ENCODE data around the gene CA4. TPM values are rescaled to one million over a fixed set of nuclear protein-coding genes. Genes with fewer than 3 reads are reported as not detected.
"Not testable (repeated sequence)": the region's sequence is repeated elsewhere in the genome, so short reads cannot be mapped to it uniquely, and the experiment has no call there.

CA4 gene
- total and polyA plus RNA-seq, 4 experiments from 2014 or later, result not detected

DNA sequence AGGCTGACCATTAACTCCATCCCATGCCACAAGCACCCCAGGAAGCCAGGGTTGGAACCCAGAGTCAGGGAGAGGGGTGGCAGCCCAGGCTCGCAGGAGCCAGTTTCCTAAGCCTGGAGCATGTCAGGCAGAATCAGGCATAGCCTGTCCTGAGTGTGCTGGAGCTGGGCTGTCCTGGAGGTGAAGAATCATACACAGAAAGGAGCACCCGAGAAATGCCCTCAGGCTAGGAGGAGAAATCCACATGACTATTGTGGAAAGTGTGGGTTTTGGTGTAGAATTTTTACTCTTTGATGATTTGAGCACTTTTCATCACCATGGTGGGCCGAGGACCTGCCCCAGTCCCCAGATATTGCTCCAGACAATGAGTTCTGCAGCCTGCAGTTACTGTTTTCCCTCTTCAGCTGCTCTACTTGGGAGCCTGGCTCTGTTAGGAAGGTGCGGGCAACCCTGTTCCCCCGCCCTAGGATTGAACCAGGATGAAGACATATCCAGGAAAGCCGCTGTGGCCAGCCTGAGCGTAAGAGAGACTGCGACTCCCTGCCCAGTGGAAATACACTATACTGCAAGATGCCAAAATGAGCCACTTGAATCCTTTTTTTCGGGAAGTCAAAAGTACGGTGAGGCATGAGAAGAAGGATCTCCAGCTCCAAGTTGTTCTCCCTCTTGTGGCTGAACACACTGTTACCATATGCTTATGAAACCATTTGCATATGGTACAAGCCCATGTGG is 42.1 kb upstream of the CA4 start:
- DNase-seq, result no peak
- H3K27ac ChIP-seq (ENCODE audit: low read depth, low read length), result no peak overlapping the region
- no peaks in the 10 kb centered on the region for H3K36me3 ChIP-seq (ENCODE audit: insufficient read depth, low read length)
- Mint-ChIP-seq H3K9me3 (no peaks in the 10 kb centered on the region), H3K4me1 (peaks cover 0 to 2% (median 1%) of the 10 kb centered on the region in 4 donors), H3K4me3 (no peak overlapping the region), H3K27ac (no peak overlapping the region), H3K27me3 (peaks cover 16 to 25% of the 10 kb centered on the region in 2 donors), H3K36me3 (no peaks in the 10 kb centered on the region)
- H3K4me1 ChIP-seq (ENCODE audit: insufficient read depth, low read length), result no peaks in the 10 kb centered on the region
- H3K4me3 ChIP-seq (ENCODE audit: low read length in 2 of 2), result no peak overlapping the region
- H3K9me3 ChIP-seq (ENCODE audit: control insufficient read depth in 1 of 2, low read length in 2 of 2), result no peaks in the 10 kb centered on the region
- no peaks in the 10 kb centered on the region for H3K27me3 ChIP-seq (ENCODE audit: insufficient read depth, low read length)
- intact Hi-C loops (cut with micrococcal nuclease), result loop anchor here (10.0 kb wide), 1 partner anchor 193 kb away; no protein-coding TSS in a partner anchor
- ChIA-PET POLR2A (ENCODE audit: partially characterized antibody) (no interaction called here), CTCF (ENCODE audit: partially characterized antibody) (no interaction called here)

DNA sequence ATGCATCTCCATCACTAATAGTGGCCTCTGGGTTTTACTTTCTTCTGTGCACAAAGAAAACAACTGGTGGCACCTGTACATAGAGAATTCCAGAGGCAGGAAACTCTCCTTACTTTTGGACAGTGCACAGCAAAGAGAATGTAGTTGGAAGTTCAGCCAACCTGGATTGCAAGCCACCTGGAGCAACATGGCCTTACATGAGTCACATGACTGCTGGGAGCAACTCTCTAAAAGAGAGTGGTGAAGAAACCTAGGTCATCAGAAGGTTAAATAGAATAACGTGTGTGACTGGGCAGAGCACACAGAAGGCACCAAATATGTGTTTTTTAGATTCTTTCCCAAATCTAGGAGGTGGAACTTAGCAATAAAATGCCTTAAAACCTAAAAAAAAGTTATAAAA is 41.5 kb upstream of the CA4 start:
- POLR2A ChIA-PET (ENCODE audit: partially characterized antibody), result not testable (repeated sequence)

DNA sequence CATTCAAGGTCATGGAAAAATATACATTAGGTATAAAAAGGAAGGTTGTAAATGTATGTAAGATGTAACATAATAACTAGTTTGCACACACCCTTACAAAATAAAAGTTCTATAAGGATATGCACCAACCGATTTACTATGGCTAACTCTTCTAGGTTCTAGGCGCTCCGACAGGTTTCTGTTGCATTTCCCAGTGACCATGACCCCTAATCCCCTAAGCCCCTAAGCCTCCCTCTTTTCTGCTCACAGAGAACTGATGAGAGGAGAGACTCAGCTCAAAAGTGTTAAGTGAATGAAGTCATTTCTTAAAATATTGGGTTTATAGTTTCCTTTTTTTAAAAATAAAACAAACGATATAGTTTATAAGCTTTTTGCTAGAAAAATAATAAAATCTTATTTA is 41.1 kb upstream of the CA4 start:
- Histone ChIP-seq H3K27ac (ENCODE audit: low read depth, low read length) (no peak overlapping the region), H3K4me3 (ENCODE audit: low read length in 2 of 2) (no peak overlapping the region), H3K9me3 (ENCODE audit: control insufficient read depth in 1 of 2, low read length in 2 of 2) (no peaks in the 10 kb centered on the region), H3K4me1 (ENCODE audit: insufficient read depth, low read length) (no peaks in the 10 kb centered on the region), H3K36me3 (ENCODE audit: insufficient read depth, low read length) (no peaks in the 10 kb centered on the region), H3K27me3 (ENCODE audit: insufficient read depth, low read length) (no peaks in the 10 kb centered on the region)
- Mint-ChIP-seq H3K36me3 (no peaks in the 10 kb centered on the region), H3K27me3 (peaks cover 16 to 21% of the 10 kb centered on the region in 2 donors), H3K4me3 (no peak overlapping the region), H3K9me3 (no peaks in the 10 kb centered on the region), H3K4me1 (no peaks in the 10 kb centered on the region), H3K27ac (no peak overlapping the region)
- ChIA-PET POLR2A (ENCODE audit: partially characterized antibody) (no interaction called here), CTCF (ENCODE audit: partially characterized antibody) (interaction anchor here (0.9 kb wide), 1 partner anchor 461 kb away, joined by 4 read pairs; no protein-coding TSS in a partner anchor)
- intact Hi-C loops (cut with micrococcal nuclease), result loop anchor here (10.0 kb wide), 1 partner anchor 194 kb away; no protein-coding TSS in a partner anchor
- no peak for DNase-seq

More for the DNA sequence above, 41.5 kb upstream of the CA4 start:
- H3K9me3 Mint-ChIP-seq; H3K36me3 ChIP-seq (ENCODE audit: insufficient read depth, low read length); H3K27me3 ChIP-seq (ENCODE audit: insufficient read depth, low read length); H3K4me1 ChIP-seq (ENCODE audit: insufficient read depth, low read length); DNase-seq; H3K4me3 Mint-ChIP-seq; H3K27ac Mint-ChIP-seq; H3K4me1 Mint-ChIP-seq; H3K36me3 Mint-ChIP-seq; H3K9me3 ChIP-seq (ENCODE audit: control insufficient read depth in 1 of 2, low read length in 2 of 2); H3K27ac ChIP-seq (ENCODE audit: low read depth, low read length); H3K4me3 ChIP-seq (ENCODE audit: low read length in 2 of 2): not testable (repeated sequence)
- peaks cover 16 to 23% of the 10 kb centered on the region in 2 donors for H3K27me3 Mint-ChIP-seq
- intact Hi-C loops (cut with micrococcal nuclease), result loop anchor here (10.0 kb wide), 1 partner anchor 194 kb away; no protein-coding TSS in a partner anchor
- CTCF ChIA-PET (ENCODE audit: partially characterized antibody), result interaction anchor here (0.9 kb wide), 1 partner anchor 461 kb away, joined by 4 read pairs; no protein-coding TSS in a partner anchor

DNA sequence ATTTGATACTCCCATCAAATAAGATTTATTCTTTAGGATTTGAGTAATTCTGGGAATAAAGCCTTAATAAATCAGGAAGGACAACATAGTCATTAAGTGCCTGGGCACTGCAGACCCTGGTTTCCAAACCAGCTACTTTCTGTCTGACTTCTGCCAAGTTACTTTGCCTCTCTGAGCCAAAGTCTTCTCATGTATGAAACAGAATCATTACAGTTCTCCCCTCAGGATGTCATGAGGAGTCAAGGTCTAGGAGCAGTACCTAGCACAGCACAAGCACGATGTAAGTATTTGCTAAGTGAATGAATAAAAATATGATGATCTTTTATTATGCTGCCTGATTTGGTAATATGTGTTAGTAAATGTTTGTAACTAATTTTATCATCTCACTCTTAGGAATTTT is 40.6 kb upstream of the CA4 start:
- Histone ChIP-seq H3K36me3 (ENCODE audit: insufficient read depth, low read length) (no peaks in the 10 kb centered on the region), H3K4me1 (ENCODE audit: insufficient read depth, low read length) (no peaks in the 10 kb centered on the region), H3K4me3 (ENCODE audit: low read length in 2 of 2) (no peak overlapping the region), H3K9me3 (ENCODE audit: control insufficient read depth in 1 of 2, low read length in 2 of 2) (no peaks in the 10 kb centered on the region), H3K27me3 (ENCODE audit: insufficient read depth, low read length) (no peaks in the 10 kb centered on the region), H3K27ac (ENCODE audit: low read depth, low read length) (no peak overlapping the region)
- intact Hi-C loops (cut with micrococcal nuclease), result loop anchor here (10.0 kb wide), 1 partner anchor 194 kb away; no protein-coding TSS in a partner anchor
- no peak overlapping the region for H3K4me3 Mint-ChIP-seq
- H3K36me3 Mint-ChIP-seq, result no peaks in the 10 kb centered on the region
- CTCF ChIA-PET (ENCODE audit: partially characterized antibody), result interaction anchor here (0.9 kb wide), 1 partner anchor 461 kb away, joined by 4 read pairs; no protein-coding TSS in a partner anchor
- no peaks in the 10 kb centered on the region for H3K9me3 Mint-ChIP-seq
- no peak overlapping the region for H3K27ac Mint-ChIP-seq
- DNase-seq, result no peak
- POLR2A ChIA-PET (ENCODE audit: partially characterized antibody), result no interaction called here
- H3K4me1 Mint-ChIP-seq, result no peaks in the 10 kb centered on the region
- peaks cover 12 to 21% of the 10 kb centered on the region in 2 donors for H3K27me3 Mint-ChIP-seq

DNA sequence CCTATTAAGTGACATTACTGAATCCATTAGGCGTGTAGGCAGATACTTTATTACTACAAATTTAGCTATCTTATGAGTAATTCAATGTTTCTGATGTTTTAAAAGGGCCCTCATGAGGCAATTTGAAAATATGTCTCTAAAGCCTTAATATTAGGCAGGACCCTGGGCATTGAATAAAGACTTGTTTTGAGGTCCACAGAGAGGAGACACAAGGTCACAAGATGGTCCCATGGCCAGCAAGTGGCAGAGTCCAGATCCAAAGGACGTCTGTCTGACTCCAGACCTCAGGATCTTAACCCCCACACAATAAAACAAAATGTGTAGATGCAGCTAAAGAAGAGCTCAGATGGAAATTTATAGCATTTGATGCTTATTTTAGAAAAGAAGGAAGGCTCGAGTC is 39.2 kb upstream of the CA4 start:
- Mint-ChIP-seq H3K27me3 (peaks cover 10 to 21% of the 10 kb centered on the region in 2 donors), H3K9me3 (no peaks in the 10 kb centered on the region), H3K36me3 (no peaks in the 10 kb centered on the region), H3K4me3 (no peak overlapping the region), H3K27ac (no peak overlapping the region), H3K4me1 (no peaks in the 10 kb centered on the region)
- Histone ChIP-seq H3K27ac (ENCODE audit: low read depth, low read length) (no peak overlapping the region), H3K27me3 (ENCODE audit: insufficient read depth, low read length) (no peaks in the 10 kb centered on the region), H3K9me3 (ENCODE audit: control insufficient read depth in 1 of 2, low read length in 2 of 2) (no peaks in the 10 kb centered on the region), H3K4me1 (ENCODE audit: insufficient read depth, low read length) (no peaks in the 10 kb centered on the region), H3K36me3 (ENCODE audit: insufficient read depth, low read length) (no peaks in the 10 kb centered on the region), H3K4me3 (ENCODE audit: low read length in 2 of 2) (no peak overlapping the region)
- intact Hi-C loops (cut with micrococcal nuclease), result no loop called here
- DNase-seq, result no peak
- POLR2A ChIA-PET (ENCODE audit: partially characterized antibody), result no interaction called here
- CTCF ChIA-PET (ENCODE audit: partially characterized antibody), result interaction anchor here (1.0 to 1.1 kb wide), 3 partner anchors 18 to 527 kb away, joined by 3 read pairs; no protein-coding TSS in a partner anchor

DNA sequence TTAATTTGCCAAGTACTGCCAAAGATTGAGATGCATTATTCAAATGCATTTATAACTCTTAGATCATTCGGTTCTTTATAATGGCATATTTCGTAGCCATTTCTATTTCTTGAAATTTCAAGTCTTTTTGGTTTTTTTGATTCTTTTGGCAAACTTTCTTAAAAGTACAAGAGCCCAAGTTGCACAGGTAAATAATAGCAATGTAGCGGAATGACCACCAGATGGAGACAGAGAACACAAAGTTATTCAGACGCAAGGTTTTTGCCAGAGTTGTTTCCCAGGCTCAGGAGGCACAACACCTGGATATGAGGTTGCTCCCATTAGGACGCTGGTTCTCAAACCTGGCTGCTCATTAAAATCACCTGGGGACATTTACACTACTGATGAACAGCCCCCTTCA is 38.1 kb upstream of the CA4 start:
- H3K36me3 ChIP-seq (ENCODE audit: insufficient read depth, low read length); H3K9me3 ChIP-seq (ENCODE audit: control insufficient read depth in 1 of 2, low read length in 2 of 2); H3K27ac Mint-ChIP-seq; CTCF ChIA-PET (ENCODE audit: partially characterized antibody); POLR2A ChIA-PET (ENCODE audit: partially characterized antibody); H3K4me3 Mint-ChIP-seq; intact Hi-C loops (cut with micrococcal nuclease); H3K27me3 ChIP-seq (ENCODE audit: insufficient read depth, low read length); H3K4me1 ChIP-seq (ENCODE audit: insufficient read depth, low read length); H3K4me1 Mint-ChIP-seq; H3K27ac ChIP-seq (ENCODE audit: low read depth, low read length); H3K36me3 Mint-ChIP-seq; H3K9me3 Mint-ChIP-seq; H3K4me3 ChIP-seq (ENCODE audit: low read length in 2 of 2): not testable (repeated sequence)
- peaks cover 9 to 15% of the 10 kb centered on the region in 2 donors for H3K27me3 Mint-ChIP-seq
- peak in 3 of 5 donors; percentile 1 to 8 (median 7) for DNase-seq

DNA sequence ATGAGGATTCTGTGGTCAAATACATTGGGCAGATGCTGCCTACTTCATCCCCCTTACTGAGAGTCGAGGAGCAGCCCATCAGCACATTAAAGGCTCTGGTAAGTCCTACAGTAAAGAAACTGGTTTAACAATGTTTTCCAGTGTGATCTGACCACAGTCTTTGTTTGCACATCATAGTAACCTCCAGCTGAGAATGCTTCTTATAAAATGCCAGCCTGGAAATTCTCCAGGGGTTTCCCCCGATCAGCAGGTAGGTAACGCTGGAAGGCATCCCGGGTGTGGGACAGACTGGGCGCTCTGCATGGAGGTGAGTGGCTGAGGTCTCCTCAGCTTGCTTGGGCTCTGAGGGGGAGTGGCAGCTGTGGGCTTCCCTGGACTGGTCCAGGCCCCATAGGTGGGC is 34.4 kb upstream of the CA4 start:
- H3K4me3 Mint-ChIP-seq; POLR2A ChIA-PET (ENCODE audit: partially characterized antibody); H3K9me3 ChIP-seq (ENCODE audit: control insufficient read depth in 1 of 2, low read length in 2 of 2); H3K4me3 ChIP-seq (ENCODE audit: low read length in 2 of 2); H3K27ac ChIP-seq (ENCODE audit: low read depth, low read length); H3K36me3 ChIP-seq (ENCODE audit: insufficient read depth, low read length); H3K27ac Mint-ChIP-seq; H3K27me3 ChIP-seq (ENCODE audit: insufficient read depth, low read length); H3K36me3 Mint-ChIP-seq; H3K4me1 ChIP-seq (ENCODE audit: insufficient read depth, low read length); DNase-seq; H3K4me1 Mint-ChIP-seq; H3K27me3 Mint-ChIP-seq; H3K9me3 Mint-ChIP-seq; intact Hi-C loops (cut with micrococcal nuclease); CTCF ChIA-PET (ENCODE audit: partially characterized antibody): not testable (repeated sequence)
